Measurements from ENCODE around the gene SEC22A.

SEC22A gene

DNA sequence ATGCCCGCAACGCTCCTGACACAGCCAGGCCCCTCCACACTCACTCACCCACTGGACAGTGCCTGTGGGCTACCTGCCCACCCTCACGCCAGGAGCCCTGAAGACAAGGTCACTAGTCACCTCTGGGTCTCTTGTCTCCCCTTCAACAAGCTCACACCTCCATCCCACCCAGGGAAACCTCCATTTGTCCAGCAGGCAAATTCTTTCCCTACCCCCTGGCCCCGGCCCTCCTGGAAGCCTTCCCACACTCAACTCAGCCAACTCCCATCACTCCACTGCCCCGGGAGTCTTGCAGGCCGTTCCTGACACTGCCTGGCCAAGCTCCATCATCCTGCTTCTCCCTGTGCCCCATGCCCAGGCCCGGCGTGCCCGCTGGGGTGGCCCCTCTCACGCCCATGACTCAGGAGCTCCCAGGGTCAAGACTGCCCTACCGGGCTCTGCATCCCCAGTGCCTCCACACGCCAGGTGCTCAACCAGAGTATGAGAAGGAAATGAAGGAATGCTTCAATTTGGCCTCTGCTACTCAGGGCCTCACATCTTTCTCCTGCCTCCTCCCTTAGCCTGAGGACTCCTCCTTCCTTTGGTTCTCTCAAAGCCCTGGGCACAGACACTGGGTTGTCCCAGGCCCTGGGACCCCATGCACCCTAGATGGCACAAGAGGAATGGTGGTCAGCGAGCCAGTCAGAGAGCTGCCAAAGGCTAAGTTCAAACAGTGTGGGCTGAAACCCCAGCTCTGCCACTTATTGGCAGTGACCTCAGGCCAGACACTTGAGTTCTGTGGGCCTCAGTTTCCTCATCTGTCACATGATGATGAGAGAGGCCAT is 88.6 kb downstream of the SEC22A start:
- no peak for DNase-seq

DNA sequence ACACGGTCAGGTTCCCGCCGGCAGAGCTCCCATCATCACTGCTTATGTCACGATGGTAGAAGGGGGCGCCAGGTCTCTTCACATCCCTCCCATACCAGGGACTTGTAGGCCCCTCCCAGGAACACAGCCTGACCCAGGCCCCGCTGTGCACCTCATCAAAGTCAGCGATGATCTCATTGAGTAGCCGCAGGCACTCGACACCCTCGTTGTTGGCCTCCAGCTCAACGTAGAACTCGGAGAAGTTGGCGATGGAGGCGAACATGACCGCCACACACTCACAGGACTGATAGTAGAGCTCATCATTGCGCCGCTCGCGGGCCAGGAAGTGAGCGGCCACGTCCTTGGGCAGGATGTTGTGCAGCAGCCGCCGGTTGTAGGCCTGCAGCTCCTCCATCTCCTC is 89.2 kb downstream of the SEC22A start:
- DNase-seq = no peak

GRCh38 chr3:123291404-123291803 is 89.7 kb downstream of the SEC22A start:
- DNase-seq = no peak

DNA sequence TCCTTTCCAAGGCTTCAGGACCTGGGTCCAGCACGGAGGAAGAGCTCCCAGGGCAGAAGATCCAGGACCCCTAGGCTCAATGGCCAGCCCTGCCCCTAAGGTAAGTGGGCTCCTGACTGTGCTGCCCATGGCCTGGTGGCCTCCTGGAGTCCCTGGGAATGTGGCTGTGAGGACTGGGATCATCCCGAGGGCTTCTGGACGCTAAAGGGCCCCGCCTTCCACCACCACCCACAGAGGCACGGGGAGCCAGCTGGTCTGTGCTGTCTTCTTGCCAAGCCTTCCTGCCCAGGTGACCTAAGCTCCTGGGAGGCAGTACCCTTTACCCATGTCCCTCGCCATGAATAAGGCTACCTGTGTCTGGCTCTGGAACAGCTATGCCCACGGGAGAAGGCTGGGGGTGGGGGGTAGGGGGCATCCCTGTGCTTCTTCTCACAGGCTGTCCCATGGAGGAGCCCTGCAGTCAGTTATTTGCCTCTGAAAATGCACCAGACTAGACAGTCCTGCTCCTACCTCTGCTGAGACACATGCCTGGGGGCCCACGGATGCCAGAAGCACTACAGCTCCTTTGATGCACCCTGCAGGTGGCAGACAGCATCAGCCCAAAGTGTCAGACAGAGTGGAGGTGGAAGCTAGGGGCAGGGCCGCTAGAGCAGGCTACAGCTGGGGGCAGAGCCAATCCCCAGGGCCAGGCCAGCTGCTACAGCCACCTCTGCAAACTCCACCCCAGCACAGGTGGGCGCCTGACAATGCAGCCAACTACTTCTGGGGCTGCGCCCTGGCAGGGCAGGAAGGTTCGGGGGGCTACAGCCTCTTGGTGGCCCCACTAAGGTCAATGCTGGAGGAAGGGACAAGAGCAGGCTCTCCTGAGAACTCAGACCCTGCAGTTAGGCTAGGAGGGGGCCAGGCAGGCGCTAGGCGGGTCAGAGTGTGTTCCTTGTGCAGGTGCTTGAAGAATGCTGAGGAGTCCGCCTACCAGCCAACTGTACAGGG is 90.9 kb downstream of the SEC22A start:
- DNase-seq = no peak

DNA sequence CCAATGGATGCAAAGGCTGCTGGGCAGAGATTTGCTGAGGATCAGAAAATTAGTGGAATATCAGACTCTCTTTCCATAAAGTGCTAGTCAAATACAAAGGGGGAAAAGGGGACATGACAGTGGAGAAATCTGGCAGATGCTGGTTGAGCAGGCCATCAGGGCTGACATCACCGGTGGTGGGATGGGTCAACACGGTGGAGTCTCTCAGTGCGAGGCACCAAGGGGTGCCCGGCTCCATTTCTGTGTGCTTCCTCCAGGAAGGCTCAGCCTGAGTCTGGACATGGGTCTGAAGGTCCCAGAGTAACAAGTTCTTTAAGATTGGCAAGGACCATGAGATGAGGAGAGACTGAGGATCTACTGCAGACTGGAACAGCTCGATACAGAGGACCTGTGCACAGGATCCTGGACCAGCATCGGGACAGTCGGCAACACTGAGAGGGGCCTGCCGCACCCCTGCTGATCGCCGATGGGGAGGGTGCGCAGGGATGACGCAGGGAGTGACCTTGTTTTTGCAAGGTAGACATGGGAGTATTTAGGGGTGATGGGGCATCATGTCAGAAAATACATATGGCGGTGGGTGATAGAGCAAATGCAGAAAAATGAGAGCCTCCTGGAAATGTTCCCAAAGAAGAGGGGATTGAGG is 92.7 kb downstream of the SEC22A start:
- DNase-seq = no peak

DNA sequence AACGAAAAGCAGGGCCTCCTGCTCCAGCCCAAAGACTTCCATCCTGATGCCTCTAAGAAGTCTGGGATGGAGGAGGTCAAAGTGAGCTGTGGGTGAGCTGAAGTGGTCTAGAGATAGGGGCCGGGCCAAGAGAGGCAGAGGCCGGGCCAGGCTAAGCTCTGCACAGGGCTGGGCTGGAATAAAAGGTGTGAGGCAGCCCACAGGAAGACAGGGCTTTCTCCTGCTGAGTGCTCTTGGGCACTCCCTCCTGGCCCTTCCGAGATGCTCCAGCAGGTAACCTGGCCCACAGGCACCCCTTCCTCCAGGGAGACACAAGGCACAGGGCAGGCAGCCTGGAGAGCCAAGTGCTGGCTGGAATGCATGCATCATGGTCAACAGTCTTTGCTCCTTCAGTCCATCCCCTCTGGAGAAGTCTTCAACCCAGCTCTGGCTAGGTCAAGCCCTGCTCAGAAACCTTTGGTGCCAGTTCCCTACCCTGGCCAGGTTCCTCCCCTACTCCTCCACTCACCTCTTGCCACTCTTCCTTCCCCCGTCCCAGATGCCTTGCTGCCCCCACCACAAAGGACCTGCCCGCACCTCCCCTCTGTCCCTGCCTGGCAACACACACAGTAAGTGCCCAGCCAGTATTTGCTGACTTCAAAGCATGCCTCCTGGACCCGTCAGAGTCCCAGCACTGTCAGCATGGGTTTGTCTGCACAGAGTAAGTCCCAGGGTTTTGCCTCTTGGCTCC is 93.6 kb downstream of the SEC22A start:
- no peak for DNase-seq

DNA sequence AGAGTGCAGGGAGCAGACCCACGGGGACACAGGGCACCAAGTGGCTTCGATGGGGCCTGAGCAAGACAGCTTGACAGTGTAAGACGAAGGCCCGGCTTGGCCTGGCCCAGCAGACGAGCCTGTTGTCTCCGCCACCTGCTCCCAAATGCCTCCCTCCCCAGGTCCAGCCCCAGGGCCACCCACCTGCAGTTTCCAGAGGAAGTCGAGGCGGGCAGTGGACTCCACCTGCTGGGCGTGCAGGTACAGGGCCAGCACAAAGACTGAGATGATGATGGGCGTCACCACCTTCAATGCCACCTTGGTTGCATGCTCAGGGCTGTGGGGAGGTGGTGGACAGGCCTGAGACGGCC is 94.1 kb downstream of the SEC22A start:
- no peak for DNase-seq

DNA sequence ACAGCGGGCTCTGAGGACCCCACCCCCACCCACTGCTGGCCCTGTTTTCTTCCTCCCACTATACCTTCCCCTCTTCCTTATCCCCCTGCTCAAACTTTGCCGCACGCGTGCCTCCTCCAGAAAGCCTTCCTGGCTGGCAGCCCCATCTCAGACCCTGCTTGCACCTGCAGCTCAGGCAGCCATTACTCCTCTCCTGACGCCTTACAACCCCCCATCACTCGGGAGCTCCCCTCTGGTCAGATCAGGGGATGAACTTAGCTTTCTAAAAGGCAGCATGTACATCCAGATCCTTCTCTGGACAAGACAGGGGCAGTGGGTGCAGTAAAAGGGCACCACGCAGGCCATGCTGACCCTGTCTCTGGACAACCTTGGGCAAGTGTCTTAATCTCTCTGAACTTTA is 94.5 kb downstream of the SEC22A start:
- no peak for DNase-seq

GRCh38 chr3:123296836-123297626 is 95.3 kb downstream of the SEC22A start:
- no peak for DNase-seq

DNA sequence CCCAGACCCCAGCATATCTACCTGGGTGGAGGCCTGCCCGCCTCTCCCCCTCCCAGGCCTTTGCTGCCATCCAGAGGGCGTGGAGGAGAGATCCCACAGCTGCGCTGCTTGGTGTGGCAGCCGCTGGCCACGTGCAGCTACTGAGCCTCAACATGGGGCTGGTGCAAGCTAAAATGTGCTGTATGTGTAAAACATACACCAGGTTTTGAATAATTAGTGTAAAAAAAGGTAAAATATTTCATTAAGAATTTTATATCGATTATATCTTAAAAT is 95.8 kb downstream of the SEC22A start:
- no peak for DNase-seq

DNA sequence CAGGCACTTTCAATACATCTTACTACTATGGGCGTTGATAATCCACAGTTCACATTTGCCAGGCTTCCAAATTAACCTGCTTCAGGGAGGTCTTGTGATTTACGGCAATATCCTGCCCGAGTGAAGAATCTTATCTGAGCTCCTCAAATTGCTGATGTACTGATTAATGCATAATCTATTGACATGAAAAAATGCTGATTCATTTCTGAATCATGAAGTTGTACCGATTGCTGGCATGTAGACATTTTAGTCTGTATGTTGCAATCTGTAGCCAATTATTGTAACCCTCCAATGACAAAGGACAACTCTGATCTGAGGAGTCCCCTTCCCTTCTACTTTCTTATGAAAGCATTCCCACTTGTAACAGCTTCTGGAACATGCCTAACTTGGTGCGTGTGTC is 97.2 kb downstream of the SEC22A start:
- no peak for DNase-seq

- no peak for DNase-seq
Observed at GRCh38 chr3:123299581-123299980, 97.8 kb downstream of the SEC22A start.

DNA sequence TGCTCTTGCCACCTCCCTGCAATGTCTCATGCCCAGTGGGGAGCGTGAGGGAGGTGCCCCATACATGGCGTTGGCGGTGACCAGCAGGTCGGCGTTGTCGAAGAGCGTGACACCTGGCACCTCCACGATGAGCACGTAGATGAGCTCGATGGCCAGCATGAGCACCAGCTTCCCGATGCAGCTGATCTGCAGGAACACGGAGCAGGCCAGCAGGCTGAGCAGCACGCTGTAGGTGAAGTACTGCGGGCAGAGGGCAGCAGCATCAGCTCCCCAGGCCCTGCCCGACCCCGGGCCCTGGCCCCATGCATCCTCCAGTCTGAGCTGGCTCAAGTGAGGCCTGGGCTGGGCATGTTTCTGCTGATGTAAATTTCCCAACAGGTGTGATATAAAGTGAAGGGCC is 98.3 kb downstream of the SEC22A start:
- DNase-seq = no peak

DNA sequence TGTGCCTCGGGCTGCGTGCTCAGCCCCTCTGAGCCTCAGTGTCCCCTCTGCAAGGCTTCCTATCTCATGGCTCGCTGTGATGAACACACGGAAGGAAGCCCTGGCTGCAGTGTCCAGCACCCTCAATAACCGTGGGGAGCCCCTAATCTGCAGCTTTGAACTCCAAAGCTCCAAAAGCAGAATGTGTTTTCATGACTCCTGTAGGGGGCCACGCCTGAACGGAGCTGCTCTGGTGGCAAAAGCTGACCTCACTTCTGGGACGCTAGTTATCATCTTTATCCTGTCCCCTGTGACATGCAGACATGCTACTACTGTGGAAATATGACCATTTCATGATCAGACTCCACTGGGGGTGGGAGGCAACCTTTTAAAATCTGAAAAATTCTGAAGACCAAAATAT is 98.8 kb downstream of the SEC22A start:
- DNase-seq = no peak

GRCh38 chr3:123301331-123302184 is 99.8 kb downstream of the SEC22A start:
- no peak for DNase-seq

DNA sequence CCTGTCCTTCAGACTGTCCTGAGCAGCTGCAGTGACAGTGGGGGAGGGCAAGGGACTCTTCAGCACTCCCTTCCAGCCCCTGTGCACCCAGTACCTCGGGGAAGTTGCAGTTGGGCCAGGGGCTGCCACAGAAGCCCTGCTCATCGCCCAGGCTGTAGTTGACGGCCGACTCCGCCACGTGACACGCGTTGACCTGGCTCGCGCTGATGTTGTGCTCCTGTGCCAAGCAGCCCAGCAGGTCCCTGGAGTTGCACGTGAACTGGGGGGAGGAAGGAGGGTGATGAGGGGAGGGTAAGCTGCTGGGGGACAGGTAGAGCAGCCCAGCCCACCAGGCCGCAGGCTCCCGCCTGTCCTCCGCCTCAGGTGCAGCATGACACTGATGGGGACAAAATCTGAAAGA is 101.2 kb downstream of the SEC22A start:
- DNase-seq = no peak

- no peak for DNase-seq
Observed at GRCh38 chr3:123303976-123304560, 102.3 kb downstream of the SEC22A start.

DNA sequence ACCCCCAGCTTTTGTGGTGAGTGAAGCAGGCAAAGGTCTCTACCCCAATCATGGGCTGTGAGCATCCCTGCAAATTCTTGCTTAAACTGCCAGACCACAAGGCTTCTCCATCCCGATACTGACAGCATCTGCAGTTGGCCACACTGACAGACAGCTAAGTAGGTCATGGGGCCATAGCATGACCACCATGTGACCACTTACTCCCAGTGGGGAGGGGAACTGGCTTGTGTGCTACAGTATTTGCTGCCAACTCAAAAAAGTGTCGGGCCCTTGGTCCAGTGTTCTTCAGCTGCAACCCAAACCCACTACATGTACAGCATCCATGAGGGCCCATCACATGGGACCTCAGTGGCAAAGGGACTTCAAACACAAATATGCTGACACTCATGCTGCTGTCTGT is 103.4 kb downstream of the SEC22A start:
- DNase-seq = no peak

GRCh38 chr3:123307064-123307463 is 105.3 kb downstream of the SEC22A start:
- no peak for DNase-seq

GRCh38 chr3:123310186-123310585 is 108.4 kb downstream of the SEC22A start:
- DNase-seq = no peak

DNA sequence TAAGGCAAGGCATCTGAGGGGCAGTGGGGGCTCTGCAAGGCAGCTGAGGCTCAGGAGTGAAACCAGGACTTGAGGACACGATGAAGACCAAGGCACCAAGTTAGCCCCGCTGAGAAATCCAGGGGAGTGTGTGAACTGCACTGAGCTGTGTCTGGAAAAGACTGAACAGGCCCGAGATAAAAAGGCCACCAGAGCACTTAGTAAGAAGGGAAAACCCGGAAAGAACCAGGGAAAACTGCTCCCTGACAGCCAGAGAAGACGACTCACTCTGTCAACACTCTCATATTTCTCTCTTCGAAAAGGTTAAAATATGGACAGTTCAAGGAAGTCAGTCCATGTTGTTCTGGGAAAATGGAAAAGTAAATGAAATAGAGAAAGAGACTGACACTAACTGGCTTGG is 109.0 kb downstream of the SEC22A start:
- no peak for DNase-seq
